Erythroblast (primary cell): ENCODE measurements around the gene HLA-DOA.

ENCODE experiments used
- GATA1 ChIP-seq: IDR thresholded peaks from 2 replicates; pipeline ENCODE4 v1.6.1; 2011; ENCODE audit warnings: low read depth, mild to moderate bottlenecking, control low read depth, low read length, moderate library complexity
- POLR2A ChIP-seq: IDR thresholded peaks from 2 replicates; pipeline ENCODE4 v1.6.1; 2011; ENCODE audit warnings: mild to moderate bottlenecking, low read length

DNA sequence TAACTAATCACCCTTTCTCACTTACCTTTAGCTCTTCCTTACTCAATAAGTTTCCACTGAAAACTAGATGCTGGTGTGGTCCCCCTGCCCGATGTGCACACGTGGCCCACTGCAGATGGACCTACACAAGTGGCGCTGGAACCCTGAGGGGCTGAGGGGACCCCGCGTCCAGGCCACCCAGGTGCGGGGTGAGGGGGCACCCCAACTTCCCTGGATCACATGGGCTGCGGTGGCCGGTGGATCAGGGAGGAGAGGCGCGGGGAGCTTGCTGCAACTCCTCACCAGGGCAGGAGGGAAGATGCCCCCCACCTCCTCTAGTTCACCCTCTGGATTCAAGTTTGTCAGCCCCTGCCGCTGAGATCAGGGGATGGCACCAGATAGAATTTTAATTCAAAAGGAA lies 12.5 kb upstream of the HLA-DOA start:
- TF ChIP-seq POLR2A (no peak), GATA1 (no peak)
